D341Med (cell line): ENCODE data around the gene KCNIP4.

Experiments used
- DNase-seq: peaks from one replicate; pipeline ENCODE4 v3.0.0; 2012; ENCODE audit warnings: low spot score

Gene KCNIP4

GRCh38 chr4:21685911-21686310 lies 262.7 kb downstream of the KCNIP4 start:
- DNase-seq: no peak

DNA sequence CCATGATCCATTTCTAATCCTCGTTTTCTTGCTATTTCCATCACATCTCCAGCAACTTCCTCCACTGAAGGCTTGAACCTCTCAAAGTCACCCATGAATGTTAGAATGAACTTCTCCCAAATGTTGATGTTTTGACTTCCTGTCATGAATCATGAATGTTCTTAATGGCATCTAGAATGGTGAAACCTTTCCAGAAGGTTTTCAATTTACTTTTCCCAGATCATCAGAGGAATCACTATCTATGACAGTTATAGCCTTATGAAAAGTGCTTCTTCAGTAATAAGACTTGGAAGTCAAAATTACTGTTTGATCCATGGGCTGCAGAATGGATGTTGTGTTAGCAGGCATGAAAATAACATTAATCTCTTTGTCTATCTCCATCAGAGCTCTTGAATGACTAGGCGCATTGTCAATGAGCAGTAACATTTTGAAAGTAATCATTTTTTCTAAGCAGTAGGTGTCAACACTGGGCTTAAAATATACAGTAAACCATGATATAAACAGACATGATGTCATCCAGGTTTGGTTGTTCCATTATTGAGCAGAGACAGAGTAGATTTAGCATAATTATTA lies 268.2 kb downstream of the KCNIP4 start:
- no peak for DNase-seq

- DNase-seq: no peak
These were observed 269.9 kb downstream of the KCNIP4 start for GRCh38 chr4:21678711-21679110.

DNA sequence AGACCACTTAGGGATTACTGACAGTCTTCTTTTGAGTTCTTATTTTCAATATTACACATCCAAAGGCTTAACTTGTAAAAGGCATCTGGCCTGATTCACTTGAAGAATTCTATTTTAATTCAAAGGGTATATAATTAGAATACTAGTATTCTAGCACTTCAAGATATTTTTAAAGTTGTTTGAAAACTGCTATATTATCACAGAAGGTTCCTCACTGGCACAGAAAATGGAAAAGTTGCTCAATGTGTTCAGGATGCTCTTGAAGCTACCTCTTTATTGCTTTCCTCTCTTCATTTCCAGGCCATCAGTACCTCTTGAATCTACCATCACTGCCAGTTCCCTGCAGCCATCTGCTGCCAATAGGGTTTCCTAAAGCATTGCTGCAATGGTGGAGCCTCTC lies 271.4 kb downstream of the KCNIP4 start:
- DNase-seq: no peak

GRCh38 chr4:21664355-21664754 lies 284.2 kb downstream of the KCNIP4 start:
- DNase-seq: no peak

GRCh38 chr4:21656832-21657231 lies 291.7 kb downstream of the KCNIP4 start:
- no peak for DNase-seq

DNA sequence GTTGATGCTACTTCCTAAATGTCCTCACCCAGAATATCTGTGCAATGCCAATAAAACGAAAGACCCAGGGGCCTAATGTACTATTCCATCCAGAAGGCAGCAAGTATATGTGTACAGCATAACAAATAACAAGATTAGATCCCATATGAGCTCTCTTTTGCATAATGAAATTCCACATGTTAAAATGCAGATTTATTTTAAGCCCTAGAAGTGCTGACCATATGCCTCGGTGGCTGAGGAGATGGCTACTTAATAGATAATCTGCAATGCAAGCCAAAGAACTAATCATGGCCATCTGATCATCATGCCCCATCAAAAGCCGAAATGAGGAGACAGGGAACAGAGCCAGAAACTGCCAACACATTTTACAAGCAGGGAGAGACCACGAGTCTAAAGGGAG lies 293.5 kb downstream of the KCNIP4 start:
- peak; percentile 47 for DNase-seq

- no peak for DNase-seq
These were observed 295.9 kb downstream of the KCNIP4 start for GRCh38 chr4:21652508-21653231.

DNA sequence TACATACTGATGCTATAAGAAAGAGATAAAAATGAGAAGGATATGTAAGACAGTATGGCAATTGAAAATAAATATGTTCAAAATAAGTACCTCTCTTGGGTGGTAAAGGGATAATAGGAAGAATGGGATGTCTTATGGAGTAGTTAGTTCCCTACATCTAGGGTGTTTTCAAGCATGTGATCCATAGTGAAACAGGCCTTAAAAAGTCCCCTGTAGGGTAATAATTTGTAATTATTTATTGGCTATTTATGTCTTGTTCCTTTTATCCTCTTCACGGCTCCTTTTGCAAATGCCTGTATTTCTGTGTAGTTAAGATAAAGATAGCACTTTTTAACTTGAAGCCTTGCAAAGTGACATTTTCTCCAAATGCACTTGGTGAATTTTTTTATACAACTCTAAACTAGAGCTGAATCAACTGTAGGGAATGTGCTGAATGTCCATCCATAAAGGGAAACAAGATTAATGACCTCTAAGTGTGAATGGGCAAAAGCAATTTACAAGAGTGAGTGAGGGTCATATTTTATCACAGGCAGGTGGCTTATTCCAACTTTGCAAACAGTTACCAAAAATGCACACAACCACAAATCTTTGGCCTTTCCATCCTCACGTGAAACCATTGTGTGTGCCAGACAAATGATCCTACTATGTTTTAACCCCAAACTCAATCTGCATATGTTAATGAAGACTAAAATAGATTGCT lies 299.0 kb downstream of the KCNIP4 start:
- DNase-seq: no peak

GRCh38 chr4:21645776-21646175 lies 302.8 kb downstream of the KCNIP4 start:
- no peak for DNase-seq

GRCh38 chr4:21641696-21642095 lies 306.9 kb downstream of the KCNIP4 start:
- DNase-seq: no peak

GRCh38 chr4:21638171-21638725 lies 310.3 kb downstream of the KCNIP4 start:
- no peak for DNase-seq

GRCh38 chr4:21628916-21629610 lies 319.5 kb downstream of the KCNIP4 start:
- no peak for DNase-seq

- DNase-seq: no peak
These were observed 320.4 kb downstream of the KCNIP4 start for GRCh38 chr4:21628116-21628670.

GRCh38 chr4:21625447-21625846 lies 323.1 kb downstream of the KCNIP4 start:
- DNase-seq: no peak

DNA sequence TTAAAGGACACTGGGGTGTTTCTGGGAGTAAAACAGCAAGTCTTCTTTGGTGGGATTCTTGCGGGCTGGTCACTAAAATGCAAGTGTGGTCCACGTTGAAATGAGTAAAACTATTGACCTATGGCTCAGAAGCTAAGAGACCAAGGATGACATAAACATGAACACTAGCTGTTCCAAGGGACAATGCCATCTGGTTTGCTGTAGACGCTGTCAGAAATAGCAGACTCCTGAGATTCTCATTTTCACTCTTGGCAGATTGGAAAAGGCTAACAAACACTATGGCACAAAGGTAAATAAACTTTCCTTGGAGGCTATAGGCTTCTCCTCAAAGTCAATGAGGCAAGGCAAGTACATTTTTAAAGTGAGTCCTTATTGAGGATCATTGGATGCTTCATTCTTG lies 343.6 kb downstream of the KCNIP4 start:
- no peak for DNase-seq

- no peak for DNase-seq
These were observed 352.1 kb downstream of the KCNIP4 start for GRCh38 chr4:21596521-21596920.

GRCh38 chr4:21593671-21594001 lies 354.9 kb downstream of the KCNIP4 start:
- no peak for DNase-seq

GRCh38 chr4:21592970-21593670 lies 355.5 kb downstream of the KCNIP4 start:
- peak; percentile 27 for DNase-seq

GRCh38 chr4:21577056-21577455 lies 371.5 kb downstream of the KCNIP4 start:
- no peak for DNase-seq

DNA sequence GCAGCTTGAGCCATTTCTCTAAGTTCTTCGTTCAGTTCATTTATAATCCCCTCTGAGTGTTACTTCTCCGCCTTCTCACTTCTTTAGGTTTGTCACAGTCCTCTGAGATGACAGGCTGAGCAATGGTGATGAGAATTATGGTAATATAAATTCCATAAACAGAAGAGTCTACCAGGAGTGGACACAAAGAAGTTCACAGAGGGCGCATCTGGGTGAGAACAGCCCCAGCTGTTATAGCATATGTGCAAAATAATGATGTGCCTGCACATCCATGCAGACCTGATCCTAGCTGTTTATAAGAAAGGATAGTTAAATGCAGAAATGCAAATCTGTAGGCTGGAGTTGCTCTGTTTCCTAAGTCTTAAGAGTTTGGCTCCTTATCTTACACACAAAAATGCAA lies 377.5 kb downstream of the KCNIP4 start:
- no peak for DNase-seq

GRCh38 chr4:21569638-21570037 lies 378.9 kb downstream of the KCNIP4 start:
- DNase-seq: no peak
